ENCODE measurements around the gene PPIP5K2. TPM values are rescaled to one million over a fixed set of nuclear protein-coding genes. Genes with fewer than 3 reads are reported as not detected.

PPIP5K2 gene
- total RNA-seq, 1 donor from 2014 or later, result 108 TPM

DNA sequence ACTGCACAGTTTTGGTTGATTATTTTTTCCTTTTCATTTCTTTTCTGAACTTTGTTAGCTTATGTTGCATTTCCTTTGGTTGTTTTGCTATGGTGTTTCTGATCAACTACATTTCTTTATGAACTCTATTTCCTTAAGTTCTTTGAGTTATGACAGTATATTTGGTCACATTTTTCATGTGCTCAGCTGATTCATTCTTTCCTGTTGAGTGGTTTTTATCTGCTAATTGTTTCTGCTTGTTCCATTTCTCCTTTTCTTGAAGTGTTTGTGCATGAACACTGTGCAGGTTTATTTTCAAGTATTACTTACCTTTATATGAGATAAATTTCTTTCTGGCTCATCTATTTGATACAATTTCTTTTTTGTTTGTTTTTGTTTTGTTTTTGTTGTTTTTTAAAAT is 87.6 kb downstream of the PPIP5K2 start:
- H3K27me3 Mint-ChIP-seq (ENCODE audit: insufficient read depth, low read depth), result no peaks in the 10 kb centered on the region
- Histone ChIP-seq H3K4me2 (no peak overlapping the region), H3K27ac (no peak overlapping the region), H2AFZ (replicated peaks) (no peak overlapping the region), H3K79me2 (ENCODE audit: low read depth) (no peaks in the 10 kb centered on the region), H3K4me1 (no peaks in the 10 kb centered on the region), H3K27me3 (no peaks in the 10 kb centered on the region), H3K9me3 (ENCODE audit: low read depth) (no peaks in the 10 kb centered on the region), H3K36me3 (no peaks in the 10 kb centered on the region), H3K9ac (no peak overlapping the region), H3K4me3 (no peak overlapping the region), H4K20me1 (ENCODE audit: low read depth) (no peaks in the 10 kb centered on the region), H3F3A (ENCODE audit: low read depth) (no peaks in the 10 kb centered on the region)
- no peak for DNase-seq (ENCODE audit: low spot score)
- H3K9me3 Mint-ChIP-seq, result no peaks in the 10 kb centered on the region
- TF ChIP-seq, protein P1, sequence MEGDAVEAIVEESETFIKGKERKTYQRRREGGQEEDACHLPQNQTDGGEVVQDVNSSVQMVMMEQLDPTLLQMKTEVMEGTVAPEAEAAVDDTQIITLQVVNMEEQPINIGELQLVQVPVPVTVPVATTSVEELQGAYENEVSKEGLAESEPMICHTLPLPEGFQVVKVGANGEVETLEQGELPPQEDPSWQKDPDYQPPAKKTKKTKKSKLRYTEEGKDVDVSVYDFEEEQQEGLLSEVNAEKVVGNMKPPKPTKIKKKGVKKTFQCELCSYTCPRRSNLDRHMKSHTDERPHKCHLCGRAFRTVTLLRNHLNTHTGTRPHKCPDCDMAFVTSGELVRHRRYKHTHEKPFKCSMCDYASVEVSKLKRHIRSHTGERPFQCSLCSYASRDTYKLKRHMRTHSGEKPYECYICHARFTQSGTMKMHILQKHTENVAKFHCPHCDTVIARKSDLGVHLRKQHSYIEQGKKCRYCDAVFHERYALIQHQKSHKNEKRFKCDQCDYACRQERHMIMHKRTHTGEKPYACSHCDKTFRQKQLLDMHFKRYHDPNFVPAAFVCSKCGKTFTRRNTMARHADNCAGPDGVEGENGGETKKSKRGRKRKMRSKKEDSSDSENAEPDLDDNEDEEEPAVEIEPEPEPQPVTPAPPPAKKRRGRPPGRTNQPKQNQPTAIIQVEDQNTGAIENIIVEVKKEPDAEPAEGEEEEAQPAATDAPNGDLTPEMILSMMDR (IDR thresholded peaks at IDR 0.05), result no peak
- TF ChIP-seq EZH2 (IDR thresholded peaks at IDR 0.05), result no peak
- H3K27ac Mint-ChIP-seq, result no peak overlapping the region
- H3K4me1 Mint-ChIP-seq, result peaks cover 2% of the 10 kb centered on the region
- peaks cover 5% of the 10 kb centered on the region for H3K36me3 Mint-ChIP-seq
- no peak overlapping the region for H3K4me3 Mint-ChIP-seq

DNA sequence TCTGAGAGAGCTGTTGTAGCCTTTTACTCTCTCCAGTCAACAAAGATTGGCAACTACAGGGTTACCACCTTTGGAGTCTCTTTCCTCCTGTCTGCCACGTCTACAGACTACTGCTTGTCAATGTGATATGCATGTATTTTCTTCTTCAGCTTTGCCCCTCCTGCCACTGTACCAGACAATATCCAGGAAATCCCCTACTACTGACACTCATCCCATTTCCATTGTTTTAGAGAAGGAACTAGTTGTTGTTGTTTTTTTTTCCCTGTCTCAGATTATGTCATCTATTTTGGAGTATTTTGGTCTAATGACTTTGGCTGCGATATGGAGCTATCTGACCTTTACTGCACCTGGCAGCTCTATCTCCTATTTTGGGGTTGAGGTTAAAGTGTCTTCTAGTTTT is 88.4 kb downstream of the PPIP5K2 start:
- no peak overlapping the region for H3K9ac ChIP-seq
- no peak overlapping the region for H3K4me2 ChIP-seq
- no peaks in the 10 kb centered on the region for H3K27me3 Mint-ChIP-seq (ENCODE audit: insufficient read depth, low read depth)
- H3F3A ChIP-seq (ENCODE audit: low read depth), result no peaks in the 10 kb centered on the region
- H3K79me2 ChIP-seq (ENCODE audit: low read depth), result no peaks in the 10 kb centered on the region
- no peak overlapping the region for H3K4me3 Mint-ChIP-seq
- H4K20me1 ChIP-seq (ENCODE audit: low read depth), result no peaks in the 10 kb centered on the region
- peaks cover 5% of the 10 kb centered on the region for H3K36me3 Mint-ChIP-seq
- TF ChIP-seq, protein P1 (IDR thresholded peaks at IDR 0.05), result no peak
- TF ChIP-seq EZH2phosphoT487 (IDR thresholded peaks at IDR 0.05), result no peak
- no peak for TF ChIP-seq EZH2 (IDR thresholded peaks at IDR 0.05)
- no peak overlapping the region for H3K27ac ChIP-seq
- no peak overlapping the region for H2AFZ ChIP-seq (replicated peaks)
- peak overlapping the region; percentile 17 for H3K27ac Mint-ChIP-seq
- H3K4me1 Mint-ChIP-seq, result peaks cover 2% of the 10 kb centered on the region
- H3K27me3 ChIP-seq, result no peaks in the 10 kb centered on the region
- H3K9me3 Mint-ChIP-seq, result no peaks in the 10 kb centered on the region
- H3K9me3 ChIP-seq (ENCODE audit: low read depth), result no peaks in the 10 kb centered on the region
- H3K4me1 ChIP-seq, result no peaks in the 10 kb centered on the region
- H3K4me3 ChIP-seq, result no peak overlapping the region
- no peaks in the 10 kb centered on the region for H3K36me3 ChIP-seq
- no peak for DNase-seq (ENCODE audit: low spot score)

DNA sequence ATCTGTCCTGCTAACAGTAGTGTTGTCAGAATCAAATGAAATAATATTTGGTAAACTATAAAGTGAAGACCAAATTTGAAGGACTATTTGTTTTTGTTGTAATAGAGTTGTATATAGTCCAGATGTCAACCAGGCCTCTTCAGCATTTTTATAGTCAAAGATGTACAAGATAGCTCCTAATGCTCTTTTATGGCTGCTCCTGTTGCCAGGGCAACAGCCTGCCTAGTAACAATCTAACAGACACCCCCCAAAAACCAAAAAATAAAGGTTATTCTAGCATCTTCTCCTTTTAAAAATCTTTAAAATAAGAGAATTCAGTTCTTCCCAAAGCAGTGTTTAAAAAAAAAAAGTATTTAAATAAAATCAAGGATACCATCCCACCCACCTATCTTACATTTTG is 89.0 kb downstream of the PPIP5K2 start:
- no peak overlapping the region for H3K4me2 ChIP-seq
- Mint-ChIP-seq H3K4me1 (no peaks in the 10 kb centered on the region), H3K4me3 (no peak overlapping the region), H3K27me3 (ENCODE audit: insufficient read depth, low read depth) (no peaks in the 10 kb centered on the region), H3K27ac (no peak overlapping the region), H3K9me3 (no peaks in the 10 kb centered on the region), H3K36me3 (peaks cover 5% of the 10 kb centered on the region)
- no peaks in the 10 kb centered on the region for H3F3A ChIP-seq (ENCODE audit: low read depth)
- no peaks in the 10 kb centered on the region for H3K4me1 ChIP-seq
- TF ChIP-seq EZH2 (IDR thresholded peaks at IDR 0.05) (no peak), EZH2phosphoT487 (IDR thresholded peaks at IDR 0.05) (no peak)
- TF ChIP-seq, protein P1 (IDR thresholded peaks at IDR 0.05), result no peak
- H3K27ac ChIP-seq, result no peak overlapping the region
- no peak overlapping the region for H2AFZ ChIP-seq (replicated peaks)
- no peaks in the 10 kb centered on the region for H3K36me3 ChIP-seq
- no peaks in the 10 kb centered on the region for H4K20me1 ChIP-seq (ENCODE audit: low read depth)
- no peak overlapping the region for H3K4me3 ChIP-seq
- H3K9ac ChIP-seq, result no peak overlapping the region
- DNase-seq (ENCODE audit: low spot score), result no peak
- H3K9me3 ChIP-seq (ENCODE audit: low read depth), result no peaks in the 10 kb centered on the region
- no peaks in the 10 kb centered on the region for H3K79me2 ChIP-seq (ENCODE audit: low read depth)
- H3K27me3 ChIP-seq, result no peaks in the 10 kb centered on the region

DNA sequence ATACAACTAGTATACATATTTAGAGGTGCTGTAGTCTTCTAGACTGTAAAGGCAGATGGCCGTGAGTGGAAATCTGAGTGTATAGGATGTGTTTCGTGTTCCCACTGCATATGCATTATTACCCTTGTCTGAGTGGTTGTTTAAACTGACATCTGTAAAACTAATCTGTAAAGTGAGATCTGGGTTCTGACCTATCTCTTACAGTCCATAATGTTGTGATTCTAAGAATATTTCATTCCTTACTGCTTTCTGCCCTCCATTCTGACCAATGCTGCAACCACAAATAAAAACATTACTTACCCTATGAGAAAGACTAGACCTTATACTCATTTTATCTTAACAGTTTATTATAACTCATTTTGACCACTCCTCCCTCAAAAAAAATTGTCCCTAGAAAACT is 90.9 kb downstream of the PPIP5K2 start:
- no peaks in the 10 kb centered on the region for H3K27me3 Mint-ChIP-seq (ENCODE audit: insufficient read depth, low read depth)
- no peaks in the 10 kb centered on the region for H3K9me3 ChIP-seq (ENCODE audit: low read depth)
- no peak overlapping the region for H3K27ac Mint-ChIP-seq
- H2AFZ ChIP-seq (replicated peaks), result no peak overlapping the region
- H3K4me2 ChIP-seq, result no peak overlapping the region
- TF ChIP-seq, protein P1 (IDR thresholded peaks at IDR 0.05), result no peak
- no peak for TF ChIP-seq EZH2phosphoT487 (IDR thresholded peaks at IDR 0.05)
- no peak for TF ChIP-seq EZH2 (IDR thresholded peaks at IDR 0.05)
- H3K9ac ChIP-seq, result no peak overlapping the region
- no peaks in the 10 kb centered on the region for H3F3A ChIP-seq (ENCODE audit: low read depth)
- no peaks in the 10 kb centered on the region for H3K4me1 Mint-ChIP-seq
- H3K27ac ChIP-seq, result no peak overlapping the region
- no peaks in the 10 kb centered on the region for H3K27me3 ChIP-seq
- H3K4me1 ChIP-seq, result no peaks in the 10 kb centered on the region
- DNase-seq (ENCODE audit: low spot score), result no peak
- no peaks in the 10 kb centered on the region for H4K20me1 ChIP-seq (ENCODE audit: low read depth)
- no peaks in the 10 kb centered on the region for H3K36me3 Mint-ChIP-seq
- no peaks in the 10 kb centered on the region for H3K36me3 ChIP-seq
- H3K4me3 ChIP-seq, result no peak overlapping the region
- H3K9me3 Mint-ChIP-seq, result no peaks in the 10 kb centered on the region
- H3K4me3 Mint-ChIP-seq, result no peak overlapping the region
- H3K79me2 ChIP-seq (ENCODE audit: low read depth), result no peaks in the 10 kb centered on the region

Measured in neural progenitor cell (in vitro differentiated cells).